Measurements from ENCODE around the gene RELN.

The RELN gene

DNA sequence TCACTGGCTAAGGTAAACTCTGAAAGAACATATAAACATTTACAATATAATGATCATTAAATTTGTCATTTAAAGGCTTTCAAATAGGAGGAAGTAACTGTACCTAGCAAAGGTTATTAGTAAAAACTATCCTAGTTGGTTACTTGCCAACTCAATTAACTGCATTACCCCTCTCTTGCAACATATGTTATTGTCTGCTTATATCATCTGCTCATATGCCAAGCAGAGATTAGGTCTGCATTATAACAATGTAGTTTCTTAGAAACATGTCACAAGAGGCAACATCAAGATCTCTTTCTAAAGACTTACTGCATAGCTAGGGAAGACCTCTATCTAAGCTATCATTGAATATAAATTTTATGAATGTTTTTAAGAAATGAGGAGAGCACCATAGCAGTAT lies 132.5 kb downstream of the RELN start:
- no peak overlapping the region for H3K4me3 ChIP-seq (ENCODE audit: low read depth, low read length, poor library complexity, severe bottlenecking)
- no peak overlapping the region for H3K27ac ChIP-seq (ENCODE audit: low read depth, low read length, poor library complexity, severe bottlenecking)
- H3K79me2 ChIP-seq (ENCODE audit: insufficient read depth, low read length) = no peaks in the 10 kb centered on the region
- no peak for TF ChIP-seq EZH2 (IDR thresholded peaks at IDR 0.05; ENCODE audit: borderline replicate concordance, low read length)
- TF ChIP-seq, protein P1, sequence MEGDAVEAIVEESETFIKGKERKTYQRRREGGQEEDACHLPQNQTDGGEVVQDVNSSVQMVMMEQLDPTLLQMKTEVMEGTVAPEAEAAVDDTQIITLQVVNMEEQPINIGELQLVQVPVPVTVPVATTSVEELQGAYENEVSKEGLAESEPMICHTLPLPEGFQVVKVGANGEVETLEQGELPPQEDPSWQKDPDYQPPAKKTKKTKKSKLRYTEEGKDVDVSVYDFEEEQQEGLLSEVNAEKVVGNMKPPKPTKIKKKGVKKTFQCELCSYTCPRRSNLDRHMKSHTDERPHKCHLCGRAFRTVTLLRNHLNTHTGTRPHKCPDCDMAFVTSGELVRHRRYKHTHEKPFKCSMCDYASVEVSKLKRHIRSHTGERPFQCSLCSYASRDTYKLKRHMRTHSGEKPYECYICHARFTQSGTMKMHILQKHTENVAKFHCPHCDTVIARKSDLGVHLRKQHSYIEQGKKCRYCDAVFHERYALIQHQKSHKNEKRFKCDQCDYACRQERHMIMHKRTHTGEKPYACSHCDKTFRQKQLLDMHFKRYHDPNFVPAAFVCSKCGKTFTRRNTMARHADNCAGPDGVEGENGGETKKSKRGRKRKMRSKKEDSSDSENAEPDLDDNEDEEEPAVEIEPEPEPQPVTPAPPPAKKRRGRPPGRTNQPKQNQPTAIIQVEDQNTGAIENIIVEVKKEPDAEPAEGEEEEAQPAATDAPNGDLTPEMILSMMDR (IDR thresholded peaks at IDR 0.05; ENCODE audit: low read length) = no peak
- no peaks in the 10 kb centered on the region for H3K9me3 ChIP-seq (ENCODE audit: low read length)
- H3K4me1 ChIP-seq (ENCODE audit: insufficient read depth, low read length, severe bottlenecking) = no peaks in the 10 kb centered on the region
- no peaks in the 10 kb centered on the region for H3K36me3 ChIP-seq (ENCODE audit: insufficient read depth, low read length)
- H3K27me3 ChIP-seq (ENCODE audit: insufficient read depth, low read length) = no peaks in the 10 kb centered on the region
- no peak overlapping the region for H3K4me2 ChIP-seq (ENCODE audit: low read length)
- no peak overlapping the region for H2AFZ ChIP-seq (ENCODE audit: low read length)
- H3F3A ChIP-seq (ENCODE audit: insufficient read depth, low read length) = no peaks in the 10 kb centered on the region
- H3K9ac ChIP-seq (ENCODE audit: low read length) = no peak overlapping the region
- 0 out of 2 replicates have a peak, but pooled peaks cover 4% of the 10 kb centered on the region for H3K9me2 ChIP-seq (ENCODE audit: low read depth, low read length)
- H4K20me1 ChIP-seq (ENCODE audit: insufficient read depth, low read length) = no peaks in the 10 kb centered on the region

DNA sequence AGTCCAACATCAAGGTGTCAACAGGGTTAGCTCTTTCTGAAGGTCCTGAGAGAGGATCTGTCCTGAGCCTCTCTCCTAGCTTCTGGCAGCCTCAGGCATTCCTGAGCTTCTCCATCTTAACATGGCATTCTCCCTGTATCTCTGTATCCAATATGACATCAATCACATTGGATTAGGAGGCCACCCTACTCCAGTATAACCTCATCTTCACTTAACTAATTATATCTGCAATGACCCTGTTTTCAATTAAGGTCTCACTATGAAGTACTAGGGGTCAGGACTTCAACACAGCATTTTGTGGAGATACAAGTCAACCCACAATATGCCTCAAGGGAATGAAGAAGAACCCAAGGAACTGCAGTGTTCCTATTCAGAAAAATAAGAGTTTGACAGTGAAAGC lies 133.8 kb downstream of the RELN start:
- no peaks in the 10 kb centered on the region for H3K4me1 ChIP-seq (ENCODE audit: insufficient read depth, low read length, severe bottlenecking)
- H3K4me3 ChIP-seq (ENCODE audit: low read depth, low read length, poor library complexity, severe bottlenecking) = no peak overlapping the region
- H3K9me3 ChIP-seq (ENCODE audit: low read length) = no peaks in the 10 kb centered on the region
- H3F3A ChIP-seq (ENCODE audit: insufficient read depth, low read length) = no peaks in the 10 kb centered on the region
- H3K36me3 ChIP-seq (ENCODE audit: insufficient read depth, low read length) = no peaks in the 10 kb centered on the region
- no peak overlapping the region for H3K27ac ChIP-seq (ENCODE audit: low read depth, low read length, poor library complexity, severe bottlenecking)
- H3K9me2 ChIP-seq (ENCODE audit: low read depth, low read length) = 0 out of 2 replicates have a peak, but pooled peaks cover 4% of the 10 kb centered on the region
- H4K20me1 ChIP-seq (ENCODE audit: insufficient read depth, low read length) = no peaks in the 10 kb centered on the region
- no peak overlapping the region for H3K4me2 ChIP-seq (ENCODE audit: low read length)
- no peaks in the 10 kb centered on the region for H3K27me3 ChIP-seq (ENCODE audit: insufficient read depth, low read length)
- no peak overlapping the region for H2AFZ ChIP-seq (ENCODE audit: low read length)
- H3K9ac ChIP-seq (ENCODE audit: low read length) = no peak overlapping the region
- H3K79me2 ChIP-seq (ENCODE audit: insufficient read depth, low read length) = no peaks in the 10 kb centered on the region
- TF ChIP-seq, protein P1 (IDR thresholded peaks at IDR 0.05; ENCODE audit: low read length) = no peak
- no peak for TF ChIP-seq EZH2 (IDR thresholded peaks at IDR 0.05; ENCODE audit: borderline replicate concordance, low read length)

DNA sequence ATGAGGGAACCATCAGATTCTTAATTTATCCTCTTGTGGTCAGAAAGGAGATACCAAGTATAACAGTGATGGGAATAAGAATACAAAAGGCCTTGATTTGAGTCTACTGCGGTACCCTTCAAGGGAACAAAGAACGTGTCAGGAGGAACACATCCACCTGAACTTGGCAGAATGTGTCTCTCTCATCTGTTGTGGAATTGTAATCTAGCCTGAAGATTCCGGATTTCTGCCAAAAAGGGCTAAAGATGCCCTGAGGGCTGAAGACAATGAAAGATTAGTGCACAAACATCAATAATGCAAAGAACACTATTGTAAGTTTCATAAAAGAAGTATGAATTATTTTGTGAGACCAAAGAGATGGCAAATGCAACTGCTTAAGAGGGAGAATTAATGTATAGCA lies 134.8 kb downstream of the RELN start:
- no peak overlapping the region for H2AFZ ChIP-seq (ENCODE audit: low read length)
- H4K20me1 ChIP-seq (ENCODE audit: insufficient read depth, low read length) = no peaks in the 10 kb centered on the region
- no peaks in the 10 kb centered on the region for H3K79me2 ChIP-seq (ENCODE audit: insufficient read depth, low read length)
- no peaks in the 10 kb centered on the region for H3K36me3 ChIP-seq (ENCODE audit: insufficient read depth, low read length)
- no peak overlapping the region for H3K27ac ChIP-seq (ENCODE audit: low read depth, low read length, poor library complexity, severe bottlenecking)
- H3K9ac ChIP-seq (ENCODE audit: low read length) = no peak overlapping the region
- no peaks in the 10 kb centered on the region for H3K4me1 ChIP-seq (ENCODE audit: insufficient read depth, low read length, severe bottlenecking)
- no peak overlapping the region for H3K4me3 ChIP-seq (ENCODE audit: low read depth, low read length, poor library complexity, severe bottlenecking)
- 0 out of 2 replicates have a peak, but pooled peaks cover 4% of the 10 kb centered on the region for H3K9me2 ChIP-seq (ENCODE audit: low read depth, low read length)
- no peaks in the 10 kb centered on the region for H3F3A ChIP-seq (ENCODE audit: insufficient read depth, low read length)
- H3K27me3 ChIP-seq (ENCODE audit: insufficient read depth, low read length) = no peaks in the 10 kb centered on the region
- H3K4me2 ChIP-seq (ENCODE audit: low read length) = no peak overlapping the region
- no peak for TF ChIP-seq EZH2 (IDR thresholded peaks at IDR 0.05; ENCODE audit: borderline replicate concordance, low read length)
- TF ChIP-seq, protein P1 (IDR thresholded peaks at IDR 0.05; ENCODE audit: low read length) = no peak
- no peaks in the 10 kb centered on the region for H3K9me3 ChIP-seq (ENCODE audit: low read length)

Data from OCI-LY1 (cell line).